Neural crest cell (in vitro differentiated cells): ENCODE measurements around the gene MTRFR. TPM values are rescaled to one million over a fixed set of nuclear protein-coding genes. Genes with fewer than 3 reads are reported as not detected.
"Not testable (repeated sequence)": the region's sequence is repeated elsewhere in the genome, so short reads cannot be mapped to it uniquely, and the experiment has no call there.

Experiments used
- DNase-seq: peaks from one replicate; pipeline ENCODE4 v3.0.0; 2021; ENCODE audit warnings: low read depth, mixed read lengths, low spot score
- H3K27ac Mint-ChIP-seq: one replicate; pipeline ENCODE4 v1.8.0; 2021; ENCODE audit warnings: mild to moderate bottlenecking, mixed read lengths; ENCODE audit not compliant: unreplicated experiment
- H3K27me3 Mint-ChIP-seq: 2 replicates; pipeline ENCODE4 v1.8.0; 2021; ENCODE audit warnings: low read depth, mild to moderate bottlenecking, mixed read lengths
- H3K36me3 Mint-ChIP-seq: 2 replicates; pipeline ENCODE4 v1.8.0; 2021; ENCODE audit warnings: low read depth, mild to moderate bottlenecking, mixed read lengths
- H3K4me1 Mint-ChIP-seq: 2 replicates; pipeline ENCODE4 v1.8.0; 2021; ENCODE audit warnings: mixed read lengths
- H3K4me3 Mint-ChIP-seq: one replicate; pipeline ENCODE4 v1.8.0; 2021; ENCODE audit warnings: mild to moderate bottlenecking, mixed read lengths
- H3K9me3 Mint-ChIP-seq: 2 replicates; pipeline ENCODE4 v1.8.0; 2021; ENCODE audit warnings: mixed read lengths
- total RNA-seq: library from RNA; stranded (reverse); gene quantifications from 2 replicates; pipeline ENCODE4 v1.2.1, GENCODE V29; 2021
- TF ChIP-seq, protein P1 (sequence below): fragments of 200-600 bp; sonication (generic); conservative IDR thresholded peaks from 2 replicates; pipeline ENCODE4 v1.5.0; 2021; ENCODE audit warnings: antibody characterized with exemption, mild to moderate bottlenecking

Gene MTRFR
- total RNA-seq, 1 donor from 2014 or later: 19.0 TPM

DNA sequence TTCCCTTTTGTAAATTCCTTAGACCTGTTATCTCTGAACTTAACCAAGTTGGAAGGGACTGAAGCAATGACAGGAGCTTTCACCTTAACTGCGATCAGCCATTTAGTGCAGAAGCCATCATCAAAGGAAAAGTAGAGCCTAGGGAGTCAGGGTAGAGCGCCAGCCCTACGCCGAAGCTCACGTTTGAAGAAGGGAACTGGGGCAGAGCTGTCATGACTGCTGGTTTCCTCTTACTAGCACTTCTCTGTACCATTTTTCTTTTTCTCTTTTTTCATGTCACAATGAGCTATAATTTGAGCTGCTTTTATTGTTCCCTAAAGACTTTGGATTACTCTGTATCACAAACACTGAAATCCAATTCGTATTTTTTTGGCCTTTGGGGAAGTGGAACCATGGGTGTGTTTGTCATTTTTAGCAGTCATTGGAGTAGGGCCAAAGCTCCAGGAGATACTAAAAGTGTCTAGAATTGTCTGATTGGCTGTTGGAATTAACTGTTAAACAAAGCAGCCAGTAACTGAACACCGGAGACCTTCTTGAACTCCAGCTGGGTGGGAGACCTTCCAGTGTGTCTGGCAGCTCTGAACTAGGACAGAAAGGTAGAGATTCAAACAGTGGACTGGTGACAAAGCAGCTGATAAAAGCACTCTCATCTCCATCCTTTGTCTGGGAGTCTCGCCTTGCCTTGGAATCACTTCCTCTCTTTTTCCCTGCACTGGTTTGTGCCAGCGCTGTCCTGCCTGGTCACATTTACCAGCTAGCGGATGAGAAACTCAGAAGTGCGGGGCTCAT, 9.1 kb downstream of the MTRFR start:
- H3K36me3 Mint-ChIP-seq: peaks cover 20% of the 10 kb centered on the region
- H3K4me3 Mint-ChIP-seq: no peak overlapping the region
- H3K9me3 Mint-ChIP-seq: peaks cover 10% of the 10 kb centered on the region
- H3K27me3 Mint-ChIP-seq: no peaks in the 10 kb centered on the region
- peaks cover 15% of the 10 kb centered on the region for H3K4me1 Mint-ChIP-seq
- TF ChIP-seq, protein P1, sequence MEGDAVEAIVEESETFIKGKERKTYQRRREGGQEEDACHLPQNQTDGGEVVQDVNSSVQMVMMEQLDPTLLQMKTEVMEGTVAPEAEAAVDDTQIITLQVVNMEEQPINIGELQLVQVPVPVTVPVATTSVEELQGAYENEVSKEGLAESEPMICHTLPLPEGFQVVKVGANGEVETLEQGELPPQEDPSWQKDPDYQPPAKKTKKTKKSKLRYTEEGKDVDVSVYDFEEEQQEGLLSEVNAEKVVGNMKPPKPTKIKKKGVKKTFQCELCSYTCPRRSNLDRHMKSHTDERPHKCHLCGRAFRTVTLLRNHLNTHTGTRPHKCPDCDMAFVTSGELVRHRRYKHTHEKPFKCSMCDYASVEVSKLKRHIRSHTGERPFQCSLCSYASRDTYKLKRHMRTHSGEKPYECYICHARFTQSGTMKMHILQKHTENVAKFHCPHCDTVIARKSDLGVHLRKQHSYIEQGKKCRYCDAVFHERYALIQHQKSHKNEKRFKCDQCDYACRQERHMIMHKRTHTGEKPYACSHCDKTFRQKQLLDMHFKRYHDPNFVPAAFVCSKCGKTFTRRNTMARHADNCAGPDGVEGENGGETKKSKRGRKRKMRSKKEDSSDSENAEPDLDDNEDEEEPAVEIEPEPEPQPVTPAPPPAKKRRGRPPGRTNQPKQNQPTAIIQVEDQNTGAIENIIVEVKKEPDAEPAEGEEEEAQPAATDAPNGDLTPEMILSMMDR: no peak
- H3K27ac Mint-ChIP-seq: peak overlapping the region; percentile 72
- no peak for DNase-seq

DNA sequence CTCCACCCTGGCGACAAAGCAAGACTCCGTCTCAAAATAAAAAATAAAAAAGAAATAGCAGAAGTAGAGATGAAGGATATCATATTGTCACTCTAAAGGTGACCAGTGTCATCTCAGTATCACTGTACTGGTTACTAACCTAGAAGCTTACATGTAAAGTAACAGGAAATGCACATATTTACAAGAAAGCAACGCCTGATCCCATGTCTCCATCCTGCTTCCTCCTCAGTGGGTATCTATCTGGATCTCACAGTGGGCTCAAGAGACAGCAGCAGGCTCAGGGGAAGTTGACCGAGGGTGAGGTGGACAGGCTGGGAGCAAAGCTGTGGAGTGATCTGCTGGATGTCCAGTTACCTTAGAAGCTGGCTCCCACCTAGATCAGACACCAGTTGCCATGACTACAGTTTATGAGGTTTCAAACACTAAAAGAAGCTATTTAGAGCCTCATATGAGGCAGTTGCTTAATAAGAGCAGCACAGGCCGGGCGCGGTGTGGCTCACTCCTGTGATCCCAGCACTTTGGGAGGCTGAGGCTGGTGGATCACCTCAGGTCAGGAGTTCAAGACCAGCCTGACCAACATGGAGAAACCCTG, 10.5 kb downstream of the MTRFR start:
- TF ChIP-seq, protein P1: no peak
- Mint-ChIP-seq H3K27me3 (no peaks in the 10 kb centered on the region), H3K27ac (no peak overlapping the region), H3K9me3 (peaks cover 14% of the 10 kb centered on the region), H3K4me3 (no peak overlapping the region), H3K4me1 (peaks cover 15% of the 10 kb centered on the region), H3K36me3 (peaks cover 33% of the 10 kb centered on the region)
- DNase-seq: no peak

DNA sequence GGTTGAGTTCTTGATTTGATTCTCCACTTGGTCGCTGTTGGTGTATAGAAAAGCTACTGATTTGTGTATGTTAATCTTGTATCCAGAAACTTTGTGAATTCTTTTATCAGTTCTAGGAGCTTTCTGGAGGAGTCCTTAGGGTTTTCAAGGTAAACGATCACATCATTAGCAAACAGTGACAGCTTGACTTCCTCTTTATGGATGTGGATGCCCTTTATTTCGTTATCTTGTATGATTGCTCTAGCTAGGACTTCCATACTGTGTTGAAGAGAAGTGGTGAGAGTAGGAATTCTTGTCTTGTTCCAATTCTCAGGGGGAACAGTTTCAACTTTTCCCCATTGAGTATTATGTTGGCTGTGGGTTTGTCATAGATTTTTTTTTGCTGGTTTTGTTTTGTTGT, 12.4 kb downstream of the MTRFR start:
- no peak overlapping the region for H3K4me3 Mint-ChIP-seq
- TF ChIP-seq, protein P1: no peak
- H3K9me3 Mint-ChIP-seq: peaks cover 14% of the 10 kb centered on the region
- no peaks in the 10 kb centered on the region for H3K27me3 Mint-ChIP-seq
- peaks cover 15% of the 10 kb centered on the region for H3K4me1 Mint-ChIP-seq
- H3K27ac Mint-ChIP-seq: no peak overlapping the region
- peaks cover 43% of the 10 kb centered on the region for H3K36me3 Mint-ChIP-seq
- no peak for DNase-seq

DNA sequence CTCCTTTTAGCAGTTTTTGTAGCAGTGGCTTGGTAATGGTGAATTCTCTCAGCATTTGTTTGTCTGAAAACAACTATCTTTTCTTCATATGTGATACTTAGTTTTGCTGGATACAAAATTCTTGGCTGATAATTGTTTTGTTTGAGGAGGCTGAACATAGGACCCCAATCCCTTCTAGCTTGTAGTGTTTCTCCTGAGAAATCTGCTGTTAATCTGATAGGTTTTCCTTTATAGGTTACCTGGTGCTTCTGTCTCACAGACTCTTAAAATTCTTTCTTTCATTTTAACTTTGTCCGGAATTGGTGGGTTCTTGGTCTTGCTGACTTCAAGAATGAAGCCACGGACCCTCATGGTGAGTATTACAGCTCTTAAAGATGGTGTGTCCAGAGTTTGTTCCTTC, 14.9 kb downstream of the MTRFR start:
- H3K27me3 Mint-ChIP-seq, DNase-seq, H3K27ac Mint-ChIP-seq, H3K4me1 Mint-ChIP-seq: not testable (repeated sequence)
- peak overlapping the region; percentile 4 for H3K4me3 Mint-ChIP-seq
- H3K36me3 Mint-ChIP-seq: peaks cover 36% of the 10 kb centered on the region
- H3K9me3 Mint-ChIP-seq: peaks cover 14% of the 10 kb centered on the region

DNA sequence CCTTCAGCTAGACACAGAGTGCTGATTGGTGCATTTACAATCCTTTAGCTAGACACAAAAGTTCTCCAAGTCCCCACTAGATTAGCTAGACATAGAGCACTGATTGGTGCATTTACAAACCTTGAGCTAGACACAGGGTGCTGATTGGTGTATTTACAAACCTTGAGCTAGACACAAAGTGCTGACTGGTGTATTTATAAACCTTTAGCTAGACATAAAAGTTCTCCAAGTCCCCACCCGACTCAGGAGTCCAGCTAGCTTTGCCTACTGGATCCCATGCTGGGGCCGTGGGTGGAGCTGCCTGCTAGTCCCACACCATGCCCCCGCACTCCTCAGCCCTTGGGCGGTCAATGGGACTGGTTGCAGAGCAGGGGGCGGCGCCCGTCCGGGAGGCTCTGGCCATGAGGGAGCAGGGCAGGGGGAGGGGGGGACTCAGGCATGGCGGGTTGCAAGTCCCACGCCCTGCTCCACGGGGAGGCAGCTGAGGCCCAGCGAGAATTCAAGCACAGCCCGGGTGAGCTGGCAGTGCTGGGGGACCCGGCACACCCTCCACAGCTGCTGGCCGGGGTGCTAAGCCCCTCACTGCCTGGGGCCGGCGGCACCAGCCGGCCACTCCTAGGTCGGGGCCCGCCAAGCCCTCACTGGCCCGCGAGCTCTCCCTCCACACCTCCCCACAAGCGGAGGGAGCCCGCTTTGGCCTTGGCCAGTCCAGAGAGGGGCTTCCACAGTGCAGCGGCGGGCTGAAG, 15.9 kb downstream of the MTRFR start:
- H3K4me3 Mint-ChIP-seq, H3K27me3 Mint-ChIP-seq, DNase-seq, H3K4me1 Mint-ChIP-seq, H3K27ac Mint-ChIP-seq: not testable (repeated sequence)
- H3K9me3 Mint-ChIP-seq: peaks cover 14% of the 10 kb centered on the region
- peaks cover 41% of the 10 kb centered on the region for H3K36me3 Mint-ChIP-seq

DNA sequence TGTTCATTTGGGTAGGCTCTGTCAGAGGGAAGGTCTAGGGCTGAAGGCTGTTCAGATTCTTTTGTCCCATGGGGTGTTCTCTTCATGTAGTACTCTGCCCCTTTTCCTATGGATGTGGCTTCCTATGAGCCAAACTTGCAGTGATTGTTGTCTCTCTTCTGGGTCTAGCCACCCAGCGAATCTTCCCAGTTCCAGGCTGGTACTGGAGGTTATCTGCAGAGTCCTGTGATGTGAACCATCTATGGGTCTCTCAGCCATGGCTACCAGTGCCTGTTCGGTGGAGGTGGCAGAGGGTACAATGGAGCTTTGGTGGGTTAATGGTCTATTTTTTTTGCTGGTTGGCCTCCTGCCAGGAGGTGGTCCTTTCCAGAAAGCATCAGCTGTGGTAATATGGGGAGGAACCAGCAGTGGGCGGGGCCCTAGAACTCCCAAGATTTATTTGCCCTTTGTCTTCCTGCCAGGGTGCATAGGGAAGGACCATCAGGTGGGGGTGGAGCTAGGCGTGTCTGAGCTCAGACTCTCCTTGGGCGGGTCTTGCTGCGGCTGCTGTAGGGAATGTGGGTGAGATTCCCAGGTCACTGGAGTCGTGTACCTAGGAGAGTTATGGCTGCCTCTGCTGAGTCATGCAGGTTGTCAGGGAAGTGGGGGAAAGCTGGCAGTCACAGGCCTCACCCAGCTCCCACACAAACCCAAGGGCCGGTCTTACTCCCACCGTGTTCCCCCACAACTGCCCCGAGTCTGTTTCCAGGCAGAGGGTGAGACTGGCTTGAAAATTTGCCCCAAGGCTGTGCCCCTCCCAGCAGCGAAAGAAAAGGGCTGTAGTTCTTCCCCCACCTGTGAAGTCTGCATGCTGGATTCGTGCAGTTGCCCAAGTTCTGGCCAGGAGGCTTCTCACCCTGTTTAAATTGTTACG, 17.5 kb downstream of the MTRFR start:
- DNase-seq: no peak
- Mint-ChIP-seq H3K4me3 (no peak overlapping the region), H3K27ac (peak overlapping the region; percentile 35), H3K27me3 (no peaks in the 10 kb centered on the region), H3K36me3 (peaks cover 34% of the 10 kb centered on the region), H3K4me1 (peaks cover 4% of the 10 kb centered on the region), H3K9me3 (peaks cover 9% of the 10 kb centered on the region)
- TF ChIP-seq, protein P1: no peak
